Vagina (tissue), 2 donors: ENCODE results near the gene PRPF40B.

ENCODE experiments used
- CTCF ChIP-seq, 3 experiments: fragments of 450-650 bp in 2 of 3; fragments of 200-600 bp in 1 of 3; sonication (generic) in 1 of 3; IDR thresholded peaks; one replicate each; pipeline ENCODE4 v1.5.1; 2017 to 2019; ENCODE audit warnings: antibody characterized with exemption in 3 of 3, mild to moderate bottlenecking in 2 of 3, moderate library complexity in 2 of 3
- POLR2A ChIP-seq, 2 donors: fragments of 450-650 bp; IDR thresholded peaks; one replicate each; pipeline ENCODE4 v1.6.1; 2017; ENCODE audit warnings: antibody characterized with exemption in 2 of 2, mild to moderate bottlenecking in 2 of 2, moderate library complexity in 2 of 2
- POLR2AphosphoS5 ChIP-seq, 2 donors: sonication (generic); formaldehyde crosslinking; IDR thresholded peaks; one replicate each; pipeline ENCODE4 v1.9.0; 2017; ENCODE audit warnings: antibody characterized with exemption in 2 of 2, mild to moderate bottlenecking in 2 of 2, low read depth in 1 of 2; ENCODE audit not compliant: insufficient read depth in 1 of 2

- TF ChIP-seq CTCF (IDR thresholded peaks at IDR 0.05), result no peak
- no peak for TF ChIP-seq POLR2AphosphoS5 (IDR thresholded peaks at IDR 0.05; ENCODE audit: insufficient read depth in 1 of 2, low read depth in 1 of 2)
- no peak for TF ChIP-seq POLR2A (IDR thresholded peaks at IDR 0.05)
Observed at GRCh38 chr12:49687941-49688340, 64.6 kb downstream of the PRPF40B start.
